Stimulated activated CD4-positive, alpha-beta T cell treated with anti-CD3 and anti-CD28 coated beads, Interleukin-4, amount 100 ng/mL, for 4 hours (primary cell): ENCODE results near the gene WDR41.
"Not testable (repeated sequence)": the region's sequence is repeated elsewhere in the genome, so short reads cannot be mapped to it uniquely, and the experiment has no call there.

ENCODE experiments used
- DNase-seq, 2 experiments: peaks; one replicate each; pipeline ENCODE4 v3.0.0-alpha.2; 2020

WDR41 gene

GRCh38 chr5:77491783-77492652 is at the start of gene WDR41:
Gene WDR41, minus strand, starts transcription at chr5:77492316. Its CDS starts 96 bp downstream, at chr5:77492220.
- peak; percentile 77 to 88 for DNase-seq

- no peak for DNase-seq
Observed at GRCh38 chr5:77531297-77531696, 39.2 kb upstream of the WDR41 start.

- no peak for DNase-seq
Observed at GRCh38 chr5:77518304-77518703, 26.2 kb upstream of the WDR41 start.

GRCh38 chr5:77514457-77514856 is 22.3 kb upstream of the WDR41 start:
- no peak for DNase-seq

GRCh38 chr5:77513321-77513720 is 21.2 kb upstream of the WDR41 start:
- no peak for DNase-seq

GRCh38 chr5:77501132-77501531 is 9.0 kb upstream of the WDR41 start:
- DNase-seq = not testable (repeated sequence)

- no peak for DNase-seq
Observed at GRCh38 chr5:77499973-77500372, 7.9 kb upstream of the WDR41 start.

- DNase-seq = no peak
Observed at GRCh38 chr5:77499441-77499840, 7.3 kb upstream of the WDR41 start.

GRCh38 chr5:77498952-77499351 is 6.8 kb upstream of the WDR41 start:
- no peak for DNase-seq

GRCh38 chr5:77494935-77495334 is 2.8 kb upstream of the WDR41 start:
- no peak for DNase-seq

GRCh38 chr5:77492653-77493000 is 511 bp upstream of the WDR41 start:
- DNase-seq = no peak

GRCh38 chr5:77490741-77491344 is 1.3 kb downstream of the WDR41 start:
- DNase-seq = not testable (repeated sequence)

- no peak for DNase-seq
Observed at GRCh38 chr5:77486344-77486962, 5.7 kb downstream of the WDR41 start.

- DNase-seq = no peak
Observed at GRCh38 chr5:77483682-77484081, 8.4 kb downstream of the WDR41 start.

GRCh38 chr5:77475041-77475440 is 17.1 kb downstream of the WDR41 start:
- DNase-seq = not testable (repeated sequence)

GRCh38 chr5:77468875-77469274 is 23.2 kb downstream of the WDR41 start:
- DNase-seq = not testable (repeated sequence)

- no peak for DNase-seq
Observed at GRCh38 chr5:77463905-77464304, 28.2 kb downstream of the WDR41 start.

- no peak for DNase-seq
Observed at GRCh38 chr5:77461287-77461686, 30.8 kb downstream of the WDR41 start.

GRCh38 chr5:77454123-77454522 is 38.0 kb downstream of the WDR41 start:
- no peak for DNase-seq

- DNase-seq = no peak
Observed at GRCh38 chr5:77452351-77452750, 39.8 kb downstream of the WDR41 start.

GRCh38 chr5:77449981-77450380 is 42.1 kb downstream of the WDR41 start:
- DNase-seq = no peak

GRCh38 chr5:77449277-77449676 is 42.8 kb downstream of the WDR41 start:
- no peak for DNase-seq

- no peak for DNase-seq
Observed at GRCh38 chr5:77448831-77449230, 43.3 kb downstream of the WDR41 start.

- no peak for DNase-seq
Observed at GRCh38 chr5:77444356-77444755, 47.8 kb downstream of the WDR41 start.
